ENCODE results near the gene SPTY2D1.

GRCh38 chr11:18567081-18567480 is 67.1 kb downstream of the SPTY2D1 start:
- TF ChIP-seq, protein P1, sequence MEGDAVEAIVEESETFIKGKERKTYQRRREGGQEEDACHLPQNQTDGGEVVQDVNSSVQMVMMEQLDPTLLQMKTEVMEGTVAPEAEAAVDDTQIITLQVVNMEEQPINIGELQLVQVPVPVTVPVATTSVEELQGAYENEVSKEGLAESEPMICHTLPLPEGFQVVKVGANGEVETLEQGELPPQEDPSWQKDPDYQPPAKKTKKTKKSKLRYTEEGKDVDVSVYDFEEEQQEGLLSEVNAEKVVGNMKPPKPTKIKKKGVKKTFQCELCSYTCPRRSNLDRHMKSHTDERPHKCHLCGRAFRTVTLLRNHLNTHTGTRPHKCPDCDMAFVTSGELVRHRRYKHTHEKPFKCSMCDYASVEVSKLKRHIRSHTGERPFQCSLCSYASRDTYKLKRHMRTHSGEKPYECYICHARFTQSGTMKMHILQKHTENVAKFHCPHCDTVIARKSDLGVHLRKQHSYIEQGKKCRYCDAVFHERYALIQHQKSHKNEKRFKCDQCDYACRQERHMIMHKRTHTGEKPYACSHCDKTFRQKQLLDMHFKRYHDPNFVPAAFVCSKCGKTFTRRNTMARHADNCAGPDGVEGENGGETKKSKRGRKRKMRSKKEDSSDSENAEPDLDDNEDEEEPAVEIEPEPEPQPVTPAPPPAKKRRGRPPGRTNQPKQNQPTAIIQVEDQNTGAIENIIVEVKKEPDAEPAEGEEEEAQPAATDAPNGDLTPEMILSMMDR (conservative IDR thresholded peaks at IDR 0.05; ENCODE audit: low read depth, low read length), result no peak
- no peak for TF ChIP-seq EZH2 (IDR thresholded peaks at IDR 0.05; ENCODE audit: borderline replicate concordance, low read depth, low read length, poor library complexity, severe bottlenecking)
